Activated naive CD8-positive, alpha-beta T cell treated with anti-CD3 and anti-CD28 coated beads, Interleukin-2, amount 50 U/mL, for 24 hours (primary cell): ENCODE data around the gene RAD51B.

Experiments used
- ATAC-seq: fragments of 150-1000 bp; cut with Tn5 transposase; one replicate; pipeline ENCODE4 v1.10.0; 2021
- DNase-seq: peaks from one replicate; pipeline ENCODE4 v3.0.0; 2021
- H3K27ac Mint-ChIP-seq: one replicate; pipeline ENCODE4 v1.8.0; 2021; ENCODE audit warnings: mild to moderate bottlenecking, mixed read lengths
- H3K27me3 Mint-ChIP-seq: one replicate; pipeline ENCODE4 v1.8.0; 2021; ENCODE audit warnings: mixed read lengths
- H3K36me3 Mint-ChIP-seq: one replicate; pipeline ENCODE4 v1.8.0; 2021; ENCODE audit warnings: low read depth, mixed read lengths
- H3K4me1 Mint-ChIP-seq: one replicate; pipeline ENCODE4 v1.8.0; 2021; ENCODE audit warnings: mixed read lengths
- H3K4me3 Mint-ChIP-seq: one replicate; pipeline ENCODE4 v1.8.0; 2021; ENCODE audit warnings: mild to moderate bottlenecking, moderate library complexity, mixed read lengths
- H3K9me3 Mint-ChIP-seq: one replicate; pipeline ENCODE4 v1.8.0; 2021; ENCODE audit warnings: mixed read lengths

Gene RAD51B

GRCh38 chr14:67819563-67820421 lies at the start of gene RAD51B:
RAD51B (plus strand) TSS chr14:67819779.
- H3K9me3 Mint-ChIP-seq, result no peaks in the 10 kb centered on the region
- ATAC-seq (peak; percentile 82), DNase-seq (peak; percentile 84)
- H3K27me3 Mint-ChIP-seq, result no peaks in the 10 kb centered on the region
- H3K4me3 Mint-ChIP-seq, result peak within 1 kb of the TSS; percentile 96
- peak within 1 kb of the TSS; percentile 94 for H3K27ac Mint-ChIP-seq
- H3K36me3 Mint-ChIP-seq, result peaks cover 7% of the 10 kb centered on the region
- peaks cover 43% of the 10 kb centered on the region for H3K4me1 Mint-ChIP-seq

- H3K27ac Mint-ChIP-seq, result no peak overlapping the region
- H3K27me3 Mint-ChIP-seq, result no peaks in the 10 kb centered on the region
Measured at GRCh38 chr14:67773844-67774377, 45.7 kb upstream of the RAD51B start.

DNA sequence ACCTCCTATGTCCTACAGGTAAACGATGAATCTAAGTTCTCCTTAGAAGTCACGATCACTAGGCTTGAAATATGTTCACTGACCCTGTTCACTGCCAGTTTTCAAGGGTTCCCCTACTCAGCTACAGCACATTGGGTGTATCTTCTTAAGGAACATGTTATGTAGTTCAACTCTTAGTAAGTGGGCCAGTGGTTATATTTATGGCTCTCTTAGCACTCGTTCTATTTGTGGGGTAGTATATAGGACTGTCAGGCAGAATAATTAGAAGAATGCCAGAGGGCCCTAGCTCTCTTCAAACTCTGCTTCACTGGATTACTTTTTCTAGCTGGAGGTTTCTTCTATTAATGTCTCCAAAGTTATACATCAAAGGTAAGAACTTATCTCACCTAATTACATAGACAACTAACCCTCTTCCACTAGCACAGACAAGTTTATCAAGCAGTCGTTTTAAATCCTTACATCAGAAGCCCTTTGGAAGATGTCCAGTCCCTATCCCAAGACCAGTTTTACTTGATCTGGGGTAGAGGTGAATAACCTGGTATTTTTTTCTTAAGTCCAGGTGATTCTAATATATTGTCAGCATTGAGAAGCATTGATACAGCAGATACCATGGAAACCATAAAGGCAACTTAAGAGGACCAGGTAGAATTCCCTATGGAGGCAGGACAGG lies 42.8 kb upstream of the RAD51B start:
- H3K27ac Mint-ChIP-seq, result no peak overlapping the region
- H3K4me1 Mint-ChIP-seq, result no peaks in the 10 kb centered on the region
- no peaks in the 10 kb centered on the region for H3K9me3 Mint-ChIP-seq
- no peak overlapping the region for H3K4me3 Mint-ChIP-seq
- H3K36me3 Mint-ChIP-seq, result peaks cover 38% of the 10 kb centered on the region
- no peak for DNase-seq
- no peak for ATAC-seq
- no peaks in the 10 kb centered on the region for H3K27me3 Mint-ChIP-seq

More at GRCh38 chr14:67773844-67774377, 45.7 kb upstream of the RAD51B start:
- no peak for DNase-seq
- H3K4me1 Mint-ChIP-seq, result no peaks in the 10 kb centered on the region
- ATAC-seq, result no peak
- H3K4me3 Mint-ChIP-seq, result no peak overlapping the region
- H3K36me3 Mint-ChIP-seq, result peaks cover 41% of the 10 kb centered on the region
- no peaks in the 10 kb centered on the region for H3K9me3 Mint-ChIP-seq

GRCh38 chr14:67778792-67779191 lies 40.8 kb upstream of the RAD51B start:
- Mint-ChIP-seq H3K4me3 (no peak overlapping the region), H3K36me3 (peaks cover 35% of the 10 kb centered on the region)

GRCh38 chr14:67782090-67782489 lies 37.5 kb upstream of the RAD51B start:
- peaks cover 42% of the 10 kb centered on the region for H3K36me3 Mint-ChIP-seq
- H3K27ac Mint-ChIP-seq, result no peak overlapping the region
- H3K4me1 Mint-ChIP-seq, result peaks cover 1% of the 10 kb centered on the region
- H3K27me3 Mint-ChIP-seq, result no peaks in the 10 kb centered on the region
- no peak overlapping the region for H3K4me3 Mint-ChIP-seq
- ATAC-seq, result no peak
- DNase-seq, result no peak
- no peaks in the 10 kb centered on the region for H3K9me3 Mint-ChIP-seq

More at GRCh38 chr14:67778792-67779191, 40.8 kb upstream of the RAD51B start:
- H3K27ac Mint-ChIP-seq, result no peak overlapping the region
- no peaks in the 10 kb centered on the region for H3K9me3 Mint-ChIP-seq
- DNase-seq, result no peak
- no peaks in the 10 kb centered on the region for H3K27me3 Mint-ChIP-seq
- no peak for ATAC-seq
- peaks cover 1% of the 10 kb centered on the region for H3K4me1 Mint-ChIP-seq

GRCh38 chr14:67784244-67784823 lies 35.2 kb upstream of the RAD51B start:
- Mint-ChIP-seq H3K27me3 (no peaks in the 10 kb centered on the region), H3K4me1 (peaks cover 1% of the 10 kb centered on the region), H3K36me3 (peaks cover 45% of the 10 kb centered on the region), H3K4me3 (no peak overlapping the region), H3K9me3 (no peaks in the 10 kb centered on the region), H3K27ac (no peak overlapping the region)
- ATAC-seq, result no peak
- no peak for DNase-seq

- no peak for DNase-seq
- Mint-ChIP-seq H3K36me3 (peaks cover 47% of the 10 kb centered on the region), H3K9me3 (no peaks in the 10 kb centered on the region), H3K27me3 (no peaks in the 10 kb centered on the region), H3K4me3 (no peak overlapping the region), H3K27ac (no peak overlapping the region), H3K4me1 (peaks cover 1% of the 10 kb centered on the region)
- ATAC-seq, result no peak
Measured at GRCh38 chr14:67785270-67786109, 34.1 kb upstream of the RAD51B start.

DNA sequence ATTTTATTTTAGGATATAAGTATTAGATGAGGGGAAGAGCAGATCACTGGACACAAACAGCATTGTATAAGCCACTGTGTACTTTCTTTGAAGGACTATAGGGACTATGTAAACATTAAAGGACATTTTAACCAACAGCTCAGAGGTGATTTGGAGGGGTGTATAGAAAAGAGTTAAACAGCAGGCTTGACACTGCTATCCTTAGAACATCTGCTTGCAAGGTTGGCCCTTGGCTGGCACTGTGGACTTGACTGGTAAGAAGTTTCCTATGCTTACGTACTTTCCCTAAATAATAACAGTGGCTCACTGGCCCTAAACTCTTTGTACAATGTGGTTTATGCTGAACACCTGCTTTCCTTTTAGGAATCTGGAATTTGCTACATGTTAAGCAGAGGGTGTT lies 31.9 kb upstream of the RAD51B start:
- no peak overlapping the region for H3K27ac Mint-ChIP-seq
- ATAC-seq (no peak), DNase-seq (no peak)
- H3K9me3 Mint-ChIP-seq, result no peaks in the 10 kb centered on the region
- H3K36me3 Mint-ChIP-seq, result peaks cover 44% of the 10 kb centered on the region
- H3K4me1 Mint-ChIP-seq, result peaks cover 1% of the 10 kb centered on the region
- H3K27me3 Mint-ChIP-seq, result no peaks in the 10 kb centered on the region
- no peak overlapping the region for H3K4me3 Mint-ChIP-seq

DNA sequence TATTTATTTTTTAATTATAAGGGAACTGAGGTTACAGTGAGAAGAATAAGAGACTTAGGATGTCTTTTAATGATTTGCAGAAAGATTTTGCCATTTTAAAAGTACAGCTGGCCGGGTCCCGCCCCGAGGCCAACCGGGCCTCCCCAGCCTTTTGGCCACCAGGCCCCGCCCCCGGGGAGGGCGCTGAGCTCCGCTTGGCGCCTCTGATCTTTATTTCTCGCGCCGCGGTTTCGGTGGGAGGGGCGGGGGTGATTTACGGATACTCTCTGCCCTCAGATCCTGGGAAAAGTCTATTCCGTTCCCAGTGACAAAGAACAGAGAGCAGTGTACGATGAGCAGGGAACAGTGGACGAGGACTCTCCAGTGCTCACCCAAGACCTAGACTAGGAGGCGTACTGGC lies 20.8 kb upstream of the RAD51B start:
- no peaks in the 10 kb centered on the region for H3K4me1 Mint-ChIP-seq
- H3K9me3 Mint-ChIP-seq, result no peaks in the 10 kb centered on the region
- H3K27me3 Mint-ChIP-seq, result no peaks in the 10 kb centered on the region
- no peak overlapping the region for H3K27ac Mint-ChIP-seq
- DNase-seq (no peak), ATAC-seq (no peak)
- peaks cover 31% of the 10 kb centered on the region for H3K36me3 Mint-ChIP-seq
- no peak overlapping the region for H3K4me3 Mint-ChIP-seq

- H3K36me3 Mint-ChIP-seq, result peaks cover 31% of the 10 kb centered on the region
- no peak overlapping the region for H3K27ac Mint-ChIP-seq
- no peaks in the 10 kb centered on the region for H3K9me3 Mint-ChIP-seq
- H3K4me1 Mint-ChIP-seq, result no peaks in the 10 kb centered on the region
- DNase-seq (no peak), ATAC-seq (no peak)
- H3K27me3 Mint-ChIP-seq, result no peaks in the 10 kb centered on the region
- H3K4me3 Mint-ChIP-seq, result no peak overlapping the region
Measured at GRCh38 chr14:67800743-67801142, 18.8 kb upstream of the RAD51B start.

DNA sequence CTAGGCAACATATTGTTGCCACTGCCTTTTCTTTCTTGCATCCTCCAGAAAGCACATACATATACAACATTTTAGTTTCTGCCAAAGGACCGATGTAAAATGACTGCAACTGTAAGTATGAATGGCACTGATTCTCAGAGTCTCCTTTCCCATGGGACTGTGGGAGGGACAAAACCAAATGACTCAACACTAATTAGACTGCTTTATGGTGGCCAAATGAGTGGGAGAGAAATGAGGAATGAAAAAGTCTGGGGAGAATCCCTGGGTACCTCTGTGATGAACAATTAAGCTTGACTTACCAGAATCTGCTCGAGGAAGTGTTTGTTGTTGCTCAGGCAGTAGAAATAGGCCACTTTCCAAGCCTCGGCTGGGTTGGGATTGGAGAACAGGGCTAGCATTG lies 13.3 kb upstream of the RAD51B start:
- Mint-ChIP-seq H3K4me3 (no peak overlapping the region), H3K9me3 (no peaks in the 10 kb centered on the region), H3K27me3 (no peaks in the 10 kb centered on the region), H3K27ac (no peak overlapping the region), H3K4me1 (no peaks in the 10 kb centered on the region), H3K36me3 (peaks cover 34% of the 10 kb centered on the region)
- ATAC-seq (no peak), DNase-seq (no peak)

DNA sequence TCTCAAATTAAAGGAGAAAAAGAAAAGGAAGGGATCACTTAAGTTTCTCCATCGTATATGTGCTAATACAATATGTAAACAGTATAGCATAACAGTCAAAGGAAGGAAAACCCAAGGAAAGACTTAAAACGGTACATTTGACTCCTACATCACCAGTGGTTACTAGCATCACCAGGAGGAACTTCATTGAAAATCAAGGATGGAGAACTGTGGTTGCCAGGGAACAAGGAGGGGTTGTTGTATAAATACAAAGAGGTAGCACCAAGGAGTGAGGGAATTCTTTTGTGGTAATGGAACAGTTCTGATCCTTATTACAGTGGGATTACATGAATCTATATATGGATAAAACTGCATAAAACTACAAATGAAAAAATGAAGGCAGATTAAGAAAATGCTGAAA lies 4.8 kb upstream of the RAD51B start:
- DNase-seq, result no peak
- H3K9me3 Mint-ChIP-seq, result no peaks in the 10 kb centered on the region

GRCh38 chr14:67815573-67816225 lies 3.9 kb upstream of the RAD51B start:
- Mint-ChIP-seq H3K36me3 (peaks cover 15% of the 10 kb centered on the region), H3K27me3 (no peaks in the 10 kb centered on the region), H3K4me1 (peaks cover 52% of the 10 kb centered on the region), H3K9me3 (no peaks in the 10 kb centered on the region), H3K27ac (peak overlapping the region; percentile 96), H3K4me3 (peak overlapping the region; percentile 98)
- ATAC-seq (no peak), DNase-seq (no peak)

More for the DNA sequence above, 4.8 kb upstream of the RAD51B start:
- Mint-ChIP-seq H3K27ac (no peak overlapping the region), H3K4me3 (peak overlapping the region; percentile 98), H3K4me1 (peaks cover 46% of the 10 kb centered on the region), H3K27me3 (no peaks in the 10 kb centered on the region), H3K36me3 (peaks cover 20% of the 10 kb centered on the region)
- ATAC-seq, result no peak
